H9 (cell line): Measurements from ENCODE around the gene DNAJA4. TPM values are rescaled to one million over a fixed set of nuclear protein-coding genes. Genes with fewer than 3 reads are reported as not detected.

ENCODE experiments used
- DNase-seq: peaks from one replicate; pipeline ENCODE4 v3.0.0-alpha.2; 2017
- H2AFZ ChIP-seq: one replicate; pipeline ENCODE4 v1.6.1; 2013; ENCODE audit warnings: mild to moderate bottlenecking, low read length, control low read depth, moderate library complexity
- H2AK5ac ChIP-seq: 2 replicates; pipeline ENCODE4 v1.6.1; 2013; ENCODE audit warnings: low read length, control low read depth, mixed read lengths; ENCODE audit not compliant: insufficient read length
- H2BK120ac ChIP-seq: one replicate; pipeline ENCODE4 v1.6.1; 2013; ENCODE audit warnings: low read depth, mild to moderate bottlenecking, low read length, control low read depth, inconsistent platforms; ENCODE audit not compliant: poor library complexity, severe bottlenecking
- H2BK12ac ChIP-seq: 2 replicates; pipeline ENCODE4 v1.6.1; 2013; ENCODE audit warnings: low read length, control low read depth, mixed read lengths, low read depth; ENCODE audit not compliant: insufficient read length
- H2BK15ac ChIP-seq: 2 replicates; pipeline ENCODE4 v1.6.1; 2013; ENCODE audit warnings: low read depth, low read length, control low read depth
- H2BK20ac ChIP-seq: one replicate; pipeline ENCODE4 v1.6.1; 2013; ENCODE audit warnings: low read depth, mild to moderate bottlenecking, low read length, control low read depth, inconsistent platforms; ENCODE audit not compliant: poor library complexity, severe bottlenecking
- H2BK5ac ChIP-seq: 2 replicates; pipeline ENCODE4 v1.6.1; 2013; ENCODE audit warnings: low read length, control low read depth, mixed read lengths; ENCODE audit not compliant: insufficient read length
- H3K14ac ChIP-seq: 2 replicates; pipeline ENCODE4 v1.6.1; 2013; ENCODE audit warnings: low read length, control low read depth; ENCODE audit not compliant: insufficient read depth
- H3K18ac ChIP-seq: 2 replicates; pipeline ENCODE4 v1.6.1; 2013; ENCODE audit warnings: low read depth, mild to moderate bottlenecking, mixed read lengths, low read length, control low read depth; ENCODE audit not compliant: insufficient read length
- H3K23ac ChIP-seq: 2 replicates; pipeline ENCODE4 v1.6.1; 2013; ENCODE audit warnings: low read length, control low read depth, mixed read lengths, low read depth; ENCODE audit not compliant: insufficient read length
- H3K23me2 ChIP-seq: 2 replicates; pipeline ENCODE4 v1.6.1; 2013; ENCODE audit warnings: low read depth, mild to moderate bottlenecking, mixed read lengths, low read length, control low read depth; ENCODE audit not compliant: insufficient read length, poor library complexity, severe bottlenecking
- H3K27ac ChIP-seq: 2 replicates; pipeline ENCODE4 v1.5.1; 2013; ENCODE audit warnings: low read length, control low read depth, mixed read lengths, low read depth; ENCODE audit not compliant: insufficient read length
- H3K27me3 ChIP-seq: 2 replicates; pipeline ENCODE4 v1.6.1; 2013; ENCODE audit warnings: low read length, control low read depth, inconsistent platforms; ENCODE audit not compliant: insufficient read depth
- H3K4ac ChIP-seq: 2 replicates; pipeline ENCODE4 v1.6.1; 2013; ENCODE audit warnings: low read depth, mild to moderate bottlenecking, control low read depth, inconsistent platforms, low read length, moderate library complexity
- H3K4me1 ChIP-seq: 2 replicates; pipeline ENCODE4 v1.6.1; 2013; ENCODE audit warnings: low read length, control low read depth, inconsistent platforms; ENCODE audit not compliant: insufficient read depth
- H3K4me2 ChIP-seq: 2 replicates; pipeline ENCODE4 v1.6.1; 2013; ENCODE audit warnings: low read length, control low read depth, mixed read lengths; ENCODE audit not compliant: insufficient read length, insufficient read depth
- H3K56ac ChIP-seq: 2 replicates; pipeline ENCODE4 v1.6.1; 2013; ENCODE audit warnings: low read depth, mild to moderate bottlenecking, mixed read lengths, low read length, control low read depth; ENCODE audit not compliant: insufficient read length
- H3K79me1 ChIP-seq: 2 replicates; pipeline ENCODE4 v1.6.1; 2013; ENCODE audit warnings: low read depth, mild to moderate bottlenecking, moderate library complexity, low read length, control low read depth, inconsistent platforms; ENCODE audit not compliant: insufficient read depth, poor library complexity, severe bottlenecking
- H3K79me2 ChIP-seq: 2 replicates; pipeline ENCODE4 v1.6.1; 2013; ENCODE audit warnings: low read length, control low read depth, inconsistent platforms; ENCODE audit not compliant: insufficient read depth
- H3K9ac ChIP-seq: 2 replicates; pipeline ENCODE4 v1.6.1; 2013; ENCODE audit warnings: low read length, control low read depth, mixed read lengths; ENCODE audit not compliant: insufficient read length; ENCODE audit errors: extremely low read depth
- H3K9me3 ChIP-seq: one replicate; pipeline ENCODE4 v1.6.1; 2013; ENCODE audit warnings: low read depth, low read length, inconsistent platforms; ENCODE audit not compliant: control insufficient read depth
- H3T11ph ChIP-seq: one replicate; pipeline ENCODE4 v1.6.1; 2013; ENCODE audit warnings: mild to moderate bottlenecking, low read length, control low read depth, inconsistent platforms
- H4K20me1 ChIP-seq: one replicate; pipeline ENCODE4 v1.6.1; 2013; ENCODE audit not compliant: control insufficient read depth, insufficient read length, insufficient read depth
- H4K5ac ChIP-seq: 2 replicates; pipeline ENCODE4 v1.6.1; 2013; ENCODE audit warnings: low read depth, mild to moderate bottlenecking, mixed read lengths, low read length, control low read depth; ENCODE audit not compliant: insufficient read length
- H4K8ac ChIP-seq: replicated peaks from 2 replicates; pipeline ENCODE4 v1.6.1; 2013; ENCODE audit warnings: low read length, control low read depth, mixed read lengths, low read depth; ENCODE audit not compliant: insufficient read length
- H4K91ac ChIP-seq: 2 replicates; pipeline ENCODE4 v1.6.1; 2013; ENCODE audit warnings: low read depth, mild to moderate bottlenecking, moderate library complexity, mixed read lengths, low read length, control low read depth; ENCODE audit not compliant: insufficient read length
- H3K27ac Mint-ChIP-seq, 3 experiments: 2 replicates in 2 of 3; 3 replicates in 1 of 3; pipeline ENCODE4 v1.8.0; 2020 to 2021; ENCODE audit warnings: mixed read lengths in 3 of 3, mild to moderate bottlenecking in 1 of 3, moderate library complexity in 1 of 3
- H3K27me3 Mint-ChIP-seq: 2 replicates; pipeline ENCODE4 v1.8.0; 2021; ENCODE audit warnings: low read depth, mild to moderate bottlenecking, moderate library complexity, mixed read lengths
- H3K36me3 Mint-ChIP-seq, 3 experiments: 2 replicates in 2 of 3; 3 replicates in 1 of 3; pipeline ENCODE4 v1.8.0; 2020 to 2021; ENCODE audit warnings: low read depth in 3 of 3, mixed read lengths in 3 of 3; ENCODE audit not compliant: insufficient read depth in 1 of 3
- H3K4me1 Mint-ChIP-seq, 2 experiments: 2 replicates each; pipeline ENCODE4 v1.8.0; 2020; ENCODE audit warnings: mixed read lengths in 2 of 2
- H3K4me3 Mint-ChIP-seq, 2 experiments: 2 replicates in 1 of 2; 3 replicates in 1 of 2; pipeline ENCODE4 v1.8.0; 2020 to 2021; ENCODE audit warnings: mild to moderate bottlenecking in 2 of 2, mixed read lengths in 2 of 2, moderate library complexity in 1 of 2
- H3K9me3 Mint-ChIP-seq, 2 experiments: 2 replicates in 1 of 2; 3 replicates in 1 of 2; pipeline ENCODE4 v1.8.0; 2020; ENCODE audit warnings: mild to moderate bottlenecking in 2 of 2, mixed read lengths in 2 of 2, moderate library complexity in 1 of 2
- CTCF ChIP-seq: fragments of 200-600 bp; sonication (generic); conservative IDR thresholded peaks from 3 replicates; pipeline ENCODE4 v1.8.0; 2021; ENCODE audit warnings: antibody characterized with exemption, mild to moderate bottlenecking
- WGBS: extraction: QIAGEN DNeasy Blood & Tissue Kit; methylation state at CpG from one replicate; pipeline ENCODE4 v1.1.7; 2013; ENCODE audit warnings: missing lambda C conversion rate, low lambda C conversion rate, mixed read lengths; ENCODE audit not compliant: insufficient read length; ENCODE audit errors: extremely low coverage; 5-methylcytosine and 5-hydroxymethylcytosine counted together
- total RNA-seq: library from RNA; stranded (reverse); gene quantifications from 2 replicates; pipeline ENCODE4 v1.2.1, GENCODE V29; 2021

The DNAJA4 gene
- total RNA-seq, 1 experiment from 2014 or later: 0.13 TPM

GRCh38 chr15:78316283-78317083, 52.1 kb downstream of the DNAJA4 start:
- no peak for TF ChIP-seq CTCF

More at GRCh38 chr15:78316283-78317083, 52.1 kb downstream of the DNAJA4 start:
- Mint-ChIP-seq H3K4me3 (peak overlapping the region in 1 of 2 experiments; percentile 16; a peak in 1 of 5 replicates), H3K4me1 (peaks cover 37 to 54% of the 10 kb centered on the region in 2 experiments), H3K27ac (peak overlapping the region; percentile 87 to 94 (median 93)), H3K36me3 (no peaks in the 10 kb centered on the region), H3K27me3 (peaks cover 2% of the 10 kb centered on the region; the same call in 1 of the 2 replicates), H3K9me3 (no peaks in the 10 kb centered on the region; a peak in 1 of 5 replicates)
- Histone ChIP-seq H3K27ac (no peak overlapping the region), H3K56ac (no peak overlapping the region), H3K79me1 (no peaks in the 10 kb centered on the region), H2BK15ac (no peak overlapping the region), H3K79me2 (no peaks in the 10 kb centered on the region), H3K18ac (no peak overlapping the region), H3K9me3 (no peaks in the 10 kb centered on the region), H3K4me1 (peaks cover 4% of the 10 kb centered on the region; the same call in 1 of the 2 replicates), H4K20me1 (no peaks in the 10 kb centered on the region), H4K91ac (no peak overlapping the region), H2AFZ (no peak overlapping the region), H3K27me3 (no peaks in the 10 kb centered on the region), H3K14ac (peak overlapping the region; percentile 41; the same call in 1 of the 2 replicates), H2BK20ac (no peak overlapping the region), H3K23me2 (no peaks in the 10 kb centered on the region), H3T11ph (no peak overlapping the region), H4K5ac (no peak overlapping the region), H3K4ac (no peak overlapping the region), H4K8ac (no peak overlapping the region), H2BK12ac (no peak overlapping the region), H2BK120ac (no peak overlapping the region), H2AK5ac (no peak overlapping the region), H3K9ac (no peak overlapping the region), H3K4me2 (no peak overlapping the region), H2BK5ac (no peak overlapping the region), H3K23ac (no peak overlapping the region)
- whole genome bisulfite sequencing: no CpG with 5 or more reads among the region's 17 CpGs
- peak; percentile 54 for DNase-seq
